GM12878 (cell line): ENCODE measurements around the gene LHB. TPM values are rescaled to one million over a fixed set of nuclear protein-coding genes. Genes with fewer than 3 reads are reported as not detected.

Source experiments
- ATAC-seq: fragments of 200-7000 bp; cut with Tn5 transposase; 3 replicates; pipeline ENCODE4 v1.9.1; 2020; ENCODE audit warnings: mild to moderate bottlenecking, moderate library complexity
- BruUV-seq: library from RNA; stranded (reverse); fragments of 400-500 nt; replicated peaks from 2 replicates; lab custom pipeline; 2021; lab: Mats Ljungman, UMichigan
- CTCF ChIA-PET: fragments of 300-600 bp; sonication (Branson Sonifier 250); formaldehyde crosslinking; extraction: SDS; loops from one replicate; lab custom pipeline; 2021; ENCODE audit warnings: inconsistent platforms; lab: Yijun Ruan, JAX
- POLR2A ChIA-PET: fragments of 350-600 bp; formaldehyde crosslinking; extraction: SDS; loops from one replicate; lab custom pipeline; 2021; ENCODE audit warnings: inconsistent platforms; lab: Charles Lee
- RAD21 ChIA-PET: fragments of 300-600 bp; sonication (Branson Sonifier 250); formaldehyde crosslinking; loops from one replicate; lab custom pipeline; 2023; ENCODE audit warnings: antibody characterized with exemption; ENCODE audit not compliant: unreplicated experiment; lab: Charles Lee
- SMC1A ChIA-PET: fragments of 300-600 bp; sonication (Branson Sonifier 250); formaldehyde crosslinking; loops from one replicate; lab custom pipeline; 2023; ENCODE audit not compliant: unreplicated experiment, uncharacterized antibody; lab: Charles Lee
- DNase-seq: peaks from one replicate; pipeline ENCODE4 v3.0.0-alpha.2; 2011; ENCODE audit warnings: low read depth, low spot score
- FAIRE-seq: peaks from 3 replicates; lab custom pipeline; 2011; peaks lifted over from hg19 to GRCh38; lab: Jason Lieb, UNC
- H2AFZ ChIP-seq: 2 replicates; pipeline ENCODE4 v1.6.0; 2011; ENCODE audit warnings: low read depth, low read length, control low read depth; ENCODE audit not compliant: control insufficient read depth
- H3K27ac ChIP-seq: 2 replicates; pipeline ENCODE4 v1.5.1; 2011; ENCODE audit warnings: control low read depth; ENCODE audit not compliant: control insufficient read depth, insufficient read depth
- H3K27me3 ChIP-seq, 2 experiments: replicated peaks in 1 of 2; 2 replicates each; pipeline versions ENCODE4 v1.6.0 to v1.6.1; 2011; ENCODE audit warnings: low read length in 1 of 2; ENCODE audit not compliant: control insufficient read depth in 2 of 2, insufficient read depth in 2 of 2
- H3K36me3 ChIP-seq, 2 experiments: 2 replicates each; pipeline ENCODE4 v1.5.1; 2011; ENCODE audit warnings: low read length in 1 of 2; ENCODE audit not compliant: control insufficient read depth in 2 of 2, insufficient read depth in 2 of 2
- H3K4me1 ChIP-seq: 2 replicates; pipeline ENCODE4 v1.6.1; 2011; ENCODE audit warnings: mild to moderate bottlenecking, low read length, moderate library complexity, mixed read lengths; ENCODE audit not compliant: control insufficient read depth, insufficient read depth
- H3K4me2 ChIP-seq: 2 replicates; pipeline ENCODE4 v1.6.0; 2011; ENCODE audit warnings: control low read depth; ENCODE audit not compliant: control insufficient read depth, insufficient read depth
- H3K4me3 ChIP-seq: fragments of 200-600 bp; sonication (generic); 2 replicates; pipeline ENCODE4 v1.5.1; 2016
- H3K79me2 ChIP-seq: 2 replicates; pipeline ENCODE4 v1.6.0; 2011; ENCODE audit warnings: low read length; ENCODE audit not compliant: control insufficient read depth, insufficient read depth
- H3K9ac ChIP-seq: 2 replicates; pipeline ENCODE4 v1.8.0; 2011; ENCODE audit warnings: low read length, control low read depth, mixed read lengths; ENCODE audit not compliant: control insufficient read depth, insufficient read depth
- H3K9me3 ChIP-seq: replicated peaks from 3 replicates; pipeline ENCODE4 v1.5.1; 2011; ENCODE audit warnings: mild to moderate bottlenecking, low read length; ENCODE audit not compliant: control insufficient read depth, insufficient read depth
- H4K20me1 ChIP-seq: 2 replicates; pipeline ENCODE4 v1.6.0; 2011; ENCODE audit not compliant: control insufficient read depth, insufficient read depth
- CHD2 ChIP-seq: IDR thresholded peaks from 2 replicates; pipeline ENCODE4 v1.6.1; 2011; ENCODE audit warnings: low read depth, low read length, improper control_type of control experiment, borderline replicate concordance
- EZH2 ChIP-seq: IDR thresholded peaks from 2 replicates; pipeline ENCODE4 v1.6.1; 2012; ENCODE audit warnings: low read depth, mild to moderate bottlenecking, control low read depth, inconsistent platforms, low read length, borderline replicate concordance; ENCODE audit not compliant: control insufficient read depth
- HSF1 ChIP-seq: fragments of 150-350 bp; IDR thresholded peaks from 2 replicates; pipeline ENCODE4 v1.6.1; 2014; ENCODE audit warnings: mild to moderate bottlenecking, low read depth, low read length
- MYC ChIP-seq: IDR thresholded peaks from 2 replicates; pipeline ENCODE4 v1.6.1; 2011; ENCODE audit warnings: mild to moderate bottlenecking, low read length, moderate library complexity, inconsistent platforms; ENCODE audit not compliant: insufficient read depth, insufficient replicate concordance, insufficient read length, severe bottlenecking
- WGBS: methylation state at CpG from one replicate; pipeline ENCODE4 v1.1.6; 2016; ENCODE audit warnings: low lambda C conversion rate; ENCODE audit not compliant: insufficient replicate concordance, insufficient coverage; ENCODE audit errors: missing lambda C conversion rate; 5-methylcytosine and 5-hydroxymethylcytosine counted together
- in situ Hi-C: fragments of 300-500 bp; cut with MboI; formaldehyde crosslinking; loops from 9 replicates; pipeline ENCODE4 v1.14.3; 2018; ENCODE audit warnings: mixed read lengths
- intact Hi-C: fragments of 100-400 bp; cut with micrococcal nuclease; formaldehyde crosslinking; loops from one replicate; pipeline ENCODE4 v1.14.2; 2022; ENCODE audit not compliant: unreplicated experiment
- polyA plus RNA-seq, 11 experiments: library from polyadenylated mRNA; depleted of rRNA in 4 of 11; unstranded in 6 of 11; stranded (reverse) in 5 of 11; fragments of >200 nt; fragmentation: Nextera tagmentation in 4 of 11; fragmentation: Illumina TruSeq in 1 of 11; extraction: Ambion mirVana in 4 of 11; extraction: Trizol in 1 of 11; gene quantifications; 1 replicate in 1 of 11; 2 replicates in 10 of 11; pipeline versions ENCODE4 v1.2.1 to v1.2.3, GENCODE V29; 2011 to 2016; ENCODE audit warnings: inconsistent platforms in 2 of 11, missing spikeins in 2 of 11, low read depth in 1 of 11
- total RNA-seq, 4 experiments: library from RNA; depleted of rRNA in 3 of 4; stranded (reverse); fragments of >200 nt in 3 of 4; fragmentation: Illumina TruSeq in 1 of 4; extraction: Trizol in 1 of 4; gene quantifications; 2 replicates each; pipeline versions ENCODE4 v1.2.1 to v1.2.3, GENCODE V29; 2013 to 2021

LHB gene
- total and polyA plus RNA-seq, 10 of the 15 experiments (the other 5 are each of a cell fraction or from before 2014, with no cell fraction given) = 0.20 to 0.72 (median 0.46) TPM; not detected in 5

GRCh38 chr19:49064029-49064629, 47.2 kb upstream of the LHB start:
- intact Hi-C loops (no loop called here), in situ Hi-C loops (no loop called here)
- Histone ChIP-seq H3K9ac (no peak overlapping the region), H3K27ac (no peak overlapping the region), H3K4me2 (no peak overlapping the region), H3K36me3 (no peaks in the 10 kb centered on the region), H3K79me2 (no peaks in the 10 kb centered on the region), H3K4me1 (no peaks in the 10 kb centered on the region), H2AFZ (no peak overlapping the region), H3K27me3 (peaks cover 2 to 3% of the 10 kb centered on the region in 2 experiments), H3K4me3 (no peak overlapping the region), H3K9me3 (no peaks in the 10 kb centered on the region), H4K20me1 (no peaks in the 10 kb centered on the region)
- WGBS = 30% methylated on average over 7 of the region's 10 CpGs
- BruUV-seq = no TSS peak
- ChIA-PET RAD21 (no interaction called here), CTCF (interaction anchor here (1.0 kb wide), 1 partner anchor 66 kb away, joined by 3 read pairs; no protein-coding TSS in a partner anchor), POLR2A (no interaction called here), SMC1A (no interaction called here)
- FAIRE-seq = no peak
- TF ChIP-seq MYC (no peak), CHD2 (no peak), HSF1 (no peak), EZH2 (no peak)
- no peak for DNase-seq
- no peak; the same call in 2 of the 3 replicates for ATAC-seq
